GM23338 (cell line): Measurements from ENCODE around the gene LOXL3. TPM values are rescaled to one million over a fixed set of nuclear protein-coding genes. Genes with fewer than 3 reads are reported as not detected.

ENCODE experiments used
- ATAC-seq: fragments of 200-7000 bp; cut with Tn5 transposase; 3 replicates; pipeline ENCODE4 v1.9.1; 2020
- DNase-seq: peaks from one replicate; pipeline ENCODE4 v3.0.0-alpha.2; 2015; ENCODE audit warnings: low spot score
- H2AFZ ChIP-seq: fragments of 200-600 bp; sonication (generic); 2 replicates; pipeline ENCODE4 v1.8.0; 2016; ENCODE audit warnings: antibody characterized with exemption, mild to moderate bottlenecking, moderate library complexity
- H3F3A ChIP-seq: fragments of 200-600 bp; sonication (generic); replicated peaks from 2 replicates; pipeline ENCODE4 v1.8.0; 2017; ENCODE audit warnings: antibody characterized with exemption, mixed run types, low read depth
- H3K27ac ChIP-seq: fragments of 200-600 bp; sonication (generic); 2 replicates; pipeline ENCODE4 v1.6.1; 2016; ENCODE audit warnings: low read depth
- H3K27me3 ChIP-seq: fragments of 200-600 bp; sonication (generic); 2 replicates; pipeline ENCODE4 v1.8.0; 2016; ENCODE audit warnings: mild to moderate bottlenecking, mixed run types, moderate library complexity; ENCODE audit not compliant: insufficient read depth
- H3K36me3 ChIP-seq: fragments of 200-600 bp; sonication (generic); 2 replicates; pipeline ENCODE4 v1.8.0; 2016; ENCODE audit warnings: mild to moderate bottlenecking; ENCODE audit not compliant: insufficient read depth
- H3K4me1 ChIP-seq: fragments of 200-600 bp; sonication (generic); 2 replicates; pipeline ENCODE4 v1.8.0; 2016; ENCODE audit warnings: mild to moderate bottlenecking, moderate library complexity; ENCODE audit not compliant: insufficient read depth
- H3K4me2 ChIP-seq: fragments of 200-600 bp; sonication (generic); 2 replicates; pipeline ENCODE4 v1.7.1; 2017; ENCODE audit warnings: mixed run types
- H3K4me3 ChIP-seq: fragments of 200-600 bp; sonication (generic); 2 replicates; pipeline ENCODE4 v1.6.1; 2016; ENCODE audit warnings: mixed run types
- H3K79me2 ChIP-seq: fragments of 200-600 bp; sonication (generic); replicated peaks from 2 replicates; pipeline ENCODE4 v1.8.0; 2017; ENCODE audit warnings: mild to moderate bottlenecking; ENCODE audit not compliant: insufficient read depth
- H3K9me2 ChIP-seq: fragments of 200-600 bp; sonication (generic); 2 replicates; pipeline ENCODE4 v1.8.0; 2017; ENCODE audit not compliant: insufficient read depth
- H4K20me1 ChIP-seq: fragments of 200-600 bp; sonication (generic); replicated peaks from 2 replicates; pipeline ENCODE4 v1.8.0; 2017; ENCODE audit warnings: mild to moderate bottlenecking; ENCODE audit not compliant: insufficient read depth
- H3K27ac Mint-ChIP-seq: 2 replicates; pipeline ENCODE4 v1.8.0; 2020; ENCODE audit warnings: inconsistent platforms, mild to moderate bottlenecking, moderate library complexity, mixed read lengths
- H3K27me3 Mint-ChIP-seq: 3 replicates; pipeline ENCODE4 v1.8.0; 2022; ENCODE audit warnings: low read depth, mild to moderate bottlenecking, moderate library complexity, mixed read lengths, inconsistent platforms; ENCODE audit not compliant: insufficient read depth, poor library complexity
- H3K36me3 Mint-ChIP-seq: 3 replicates; pipeline ENCODE4 v1.8.0; 2021; ENCODE audit warnings: low read depth, mild to moderate bottlenecking, inconsistent platforms, moderate library complexity, mixed read lengths
- H3K4me1 Mint-ChIP-seq: 3 replicates; pipeline ENCODE4 v1.8.0; 2020; ENCODE audit warnings: mild to moderate bottlenecking, inconsistent platforms, mixed read lengths
- H3K4me3 Mint-ChIP-seq: 3 replicates; pipeline ENCODE4 v1.8.0; 2021; ENCODE audit warnings: moderate library complexity, mild to moderate bottlenecking, inconsistent platforms, mixed read lengths
- H3K9me3 Mint-ChIP-seq: 3 replicates; pipeline ENCODE4 v1.8.0; 2020; ENCODE audit warnings: moderate library complexity, mild to moderate bottlenecking, inconsistent platforms, mixed read lengths
- CREB1 ChIP-seq: fragments of 250-450 bp; sonication (Bioruptor Pico); IDR thresholded peaks from 2 replicates; pipeline ENCODE4 v1.5.0; 2020; ENCODE audit warnings: low read depth, mild to moderate bottlenecking, moderate library complexity
- CTCF ChIP-seq, 2 experiments: fragments of 200-600 bp in 1 of 2; sonication (generic) in 1 of 2; conservative IDR thresholded peaks; 2 replicates each; pipeline versions ENCODE4 v1.5.1 to v1.6.1; 2016 to 2017; ENCODE audit warnings: antibody characterized with exemption in 2 of 2, low read depth in 2 of 2, mild to moderate bottlenecking in 2 of 2, moderate library complexity in 1 of 2
- NANOG ChIP-seq: IDR thresholded peaks from 2 replicates; pipeline ENCODE4 v1.6.1; 2016; ENCODE audit warnings: antibody characterized with exemption, borderline replicate concordance
- REST ChIP-seq: IDR thresholded peaks from one replicate; pipeline ENCODE4 v1.6.1; 2018; ENCODE audit warnings: antibody characterized with exemption; ENCODE audit not compliant: unreplicated experiment
- ZNF114 ChIP-seq: fragments of 250-450 bp; sonication (Bioruptor Pico); IDR thresholded peaks from 2 replicates; pipeline ENCODE4 v1.5.0; 2020; ENCODE audit warnings: mild to moderate bottlenecking, moderate library complexity
- ZNF462 ChIP-seq: fragments of 250-450 bp; sonication (Bioruptor Pico); IDR thresholded peaks from 2 replicates; pipeline ENCODE4 v1.5.0; 2020; ENCODE audit warnings: mild to moderate bottlenecking, moderate library complexity
- polyA plus RNA-seq: library from polyadenylated mRNA; unstranded; fragments of >200 nt; fragmentation: Nextera tagmentation; extraction: Ambion mirVana; gene quantifications from 2 replicates; pipeline ENCODE4 v1.2.1, GENCODE V29; 2016
- total RNA-seq: library from RNA; depleted of rRNA; stranded (reverse); fragments of >200 nt; shearing (Covaris generic); gene quantifications from 2 replicates; pipeline ENCODE4 v1.2.3, GENCODE V29; 2014

The LOXL3 gene
- total and polyA plus RNA-seq, 2 experiments from 2014 or later: 4.7 to 14.9 TPM

- ATAC-seq: no peak
- no peaks in the 10 kb centered on the region for H3K27me3 Mint-ChIP-seq
- H3K36me3 Mint-ChIP-seq: no peaks in the 10 kb centered on the region
- no peak overlapping the region for H3K27ac ChIP-seq
- H3F3A ChIP-seq: no peaks in the 10 kb centered on the region
- no peaks in the 10 kb centered on the region for H3K79me2 ChIP-seq
- H3K27me3 ChIP-seq: peaks cover 5% of the 10 kb centered on the region; the same call in 1 of the 2 replicates
- DNase-seq: no peak
- H3K9me2 ChIP-seq: no peaks in the 10 kb centered on the region
- no peak overlapping the region for H3K4me3 Mint-ChIP-seq
- H3K27ac Mint-ChIP-seq: no peak overlapping the region
- no peaks in the 10 kb centered on the region for H3K4me1 Mint-ChIP-seq
- H3K4me2 ChIP-seq: no peak overlapping the region
- H2AFZ ChIP-seq: no peak overlapping the region
- H3K4me1 ChIP-seq: no peaks in the 10 kb centered on the region
- no peaks in the 10 kb centered on the region for H3K36me3 ChIP-seq
- H4K20me1 ChIP-seq: 0 out of 2 replicates have a peak, but pooled peaks cover 6% of the 10 kb centered on the region
- no peaks in the 10 kb centered on the region for H3K9me3 Mint-ChIP-seq
- no peak overlapping the region for H3K4me3 ChIP-seq
- TF ChIP-seq CTCF (conservative IDR thresholded peaks at IDR 0.05; ENCODE audit: low read depth in 2 of 2): no peak
- TF ChIP-seq NANOG: no peak
- no peak for TF ChIP-seq ZNF462
- TF ChIP-seq REST: no peak
- TF ChIP-seq ZNF114 (CRISPR knock-in tag): no peak
- no peak for TF ChIP-seq CREB1 (CRISPR knock-in tag)
Observed at GRCh38 chr2:74593826-74594772, 40.4 kb upstream of the LOXL3 start.
